A673 (cell line): ENCODE results near the gene SCN1B. TPM values are rescaled to one million over a fixed set of nuclear protein-coding genes. Genes with fewer than 3 reads are reported as not detected.

ENCODE experiments used
- BruUV-seq: library from RNA; stranded (reverse); fragments of 400-500 nt; replicated peaks from 2 replicates; lab custom pipeline; 2021; lab: Mats Ljungman, UMichigan
- CTCF ChIA-PET: fragments of 300-600 bp; sonication (Branson Sonifier 250); formaldehyde crosslinking; loops from one replicate; lab custom pipeline; 2022; ENCODE audit warnings: antibody characterized with exemption; lab: Charles Lee
- POLR2A ChIA-PET: fragments of 300-600 bp; sonication (Branson Sonifier 250); formaldehyde crosslinking; loops from one replicate; lab custom pipeline; 2022; ENCODE audit warnings: antibody characterized with exemption; ENCODE audit not compliant: low non-redundant PET; lab: Charles Lee
- DNase-seq: peaks from one replicate; pipeline ENCODE4 v3.0.0-alpha.2; 2015; ENCODE audit warnings: low spot score
- H3K27ac ChIP-seq: fragments of 200-600 bp; sonication (generic); 2 replicates; pipeline ENCODE4 v1.5.1; 2016; ENCODE audit warnings: mixed run types, low read depth, mild to moderate bottlenecking, mixed read lengths, antibody characterized with exemption, low read length; ENCODE audit not compliant: poor library complexity, severe bottlenecking
- H3K27me3 ChIP-seq: fragments of 200-600 bp; sonication (generic); replicated peaks from 2 replicates; pipeline ENCODE4 v1.6.1; 2017; ENCODE audit warnings: mixed run types, low read depth, mild to moderate bottlenecking, mixed read lengths, antibody characterized with exemption, low read length; ENCODE audit not compliant: insufficient read depth, poor library complexity
- H3K36me3 ChIP-seq: fragments of 200-600 bp; sonication (generic); 2 replicates; pipeline ENCODE4 v1.6.1; 2016; ENCODE audit warnings: mixed run types, mild to moderate bottlenecking, mixed read lengths, antibody characterized with exemption, low read length; ENCODE audit not compliant: insufficient read depth, poor library complexity, severe bottlenecking
- H3K4me1 ChIP-seq: fragments of 200-600 bp; sonication (generic); 2 replicates; pipeline ENCODE4 v1.6.1; 2017; ENCODE audit warnings: mixed run types, mild to moderate bottlenecking, mixed read lengths, antibody characterized with exemption, low read length; ENCODE audit not compliant: insufficient read depth, poor library complexity, severe bottlenecking
- H3K4me3 ChIP-seq: fragments of 200-600 bp; sonication (generic); 2 replicates; pipeline ENCODE4 v1.5.1; 2016; ENCODE audit warnings: low read depth, mixed run types, mild to moderate bottlenecking, mixed read lengths, low read length; ENCODE audit not compliant: poor library complexity, severe bottlenecking
- H3K9me3 ChIP-seq: fragments of 200-600 bp; sonication (generic); 2 replicates; pipeline ENCODE4 v1.6.1; 2016; ENCODE audit warnings: mixed run types, low read depth, mild to moderate bottlenecking, mixed read lengths, antibody characterized with exemption, low read length; ENCODE audit not compliant: poor library complexity, severe bottlenecking
- CTCF ChIP-seq: fragments of 300-800, 200-600 bp; sonication (generic); conservative IDR thresholded peaks from 2 replicates; pipeline ENCODE4 v1.5.1; 2017; ENCODE audit warnings: low read depth, mild to moderate bottlenecking, antibody characterized with exemption, low read length, moderate library complexity, mixed read lengths
- EZH2 ChIP-seq: fragments of 200-600 bp; sonication (generic); IDR thresholded peaks from 2 replicates; pipeline ENCODE4 v1.6.1; 2017; ENCODE audit warnings: borderline replicate concordance, low read depth, mild to moderate bottlenecking, mixed read lengths, antibody characterized with exemption, low read length; ENCODE audit not compliant: poor library complexity, severe bottlenecking
- intact Hi-C: fragments of 100-400 bp; cut with micrococcal nuclease; formaldehyde crosslinking; loops from one replicate; pipeline ENCODE4 v1.10.0; 2022; ENCODE audit not compliant: unreplicated experiment
- total RNA-seq: library from RNA; stranded (reverse); gene quantifications from 2 replicates; pipeline ENCODE4 v1.2.3, GENCODE V29; 2021

The SCN1B gene
- total RNA-seq, 1 experiment from 2014 or later: 2.3 TPM

DNA sequence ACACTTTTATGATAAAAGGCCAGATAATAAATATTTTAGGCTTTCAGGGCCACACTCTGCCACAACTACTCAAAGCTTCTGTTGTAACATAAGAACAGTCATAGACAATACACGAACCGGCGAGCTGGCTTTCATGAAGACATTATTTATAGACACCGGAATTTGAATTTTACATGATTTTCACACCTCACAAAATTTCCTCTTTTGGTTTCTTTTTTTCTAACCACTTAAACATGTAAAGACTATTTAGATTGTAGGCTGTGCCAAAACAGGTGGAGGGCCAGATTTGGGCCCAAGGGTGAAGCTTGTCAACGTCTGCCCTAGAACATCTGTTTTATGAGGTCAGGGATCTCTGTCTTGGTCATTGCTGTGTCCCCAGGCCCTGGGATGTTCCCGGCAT lies 55.7 kb downstream of the SCN1B start:
- H3K4me3 ChIP-seq: no peak overlapping the region
- H3K27me3 ChIP-seq: no peaks in the 10 kb centered on the region
- DNase-seq: no peak
- BruUV-seq: no TSS peak
- H3K9me3 ChIP-seq: no peaks in the 10 kb centered on the region
- no peak for TF ChIP-seq CTCF
- TF ChIP-seq EZH2: no peak
- H3K4me1 ChIP-seq: peaks cover 5% of the 10 kb centered on the region
- ChIA-PET CTCF (interaction anchor here (0.9 kb wide), 1 partner anchor 19 kb away, joined by 3 read pairs; no protein-coding TSS in a partner anchor), POLR2A (no interaction called here)
- H3K36me3 ChIP-seq: no peaks in the 10 kb centered on the region
- intact Hi-C loops: no loop called here
- H3K27ac ChIP-seq: no peak overlapping the region

GRCh38 chr19:35086455-35086854 lies 56.2 kb downstream of the SCN1B start:
- Histone ChIP-seq H3K27me3 (no peaks in the 10 kb centered on the region), H3K9me3 (no peaks in the 10 kb centered on the region), H3K27ac (no peak overlapping the region), H3K36me3 (no peaks in the 10 kb centered on the region), H3K4me3 (no peak overlapping the region), H3K4me1 (peaks cover 5% of the 10 kb centered on the region)
- intact Hi-C loops: no loop called here
- POLR2A ChIA-PET: no interaction called here
- no TSS peak for BruUV-seq
- DNase-seq: no peak
- TF ChIP-seq EZH2 (no peak), CTCF (no peak)
- CTCF ChIA-PET: no interaction called here

DNA sequence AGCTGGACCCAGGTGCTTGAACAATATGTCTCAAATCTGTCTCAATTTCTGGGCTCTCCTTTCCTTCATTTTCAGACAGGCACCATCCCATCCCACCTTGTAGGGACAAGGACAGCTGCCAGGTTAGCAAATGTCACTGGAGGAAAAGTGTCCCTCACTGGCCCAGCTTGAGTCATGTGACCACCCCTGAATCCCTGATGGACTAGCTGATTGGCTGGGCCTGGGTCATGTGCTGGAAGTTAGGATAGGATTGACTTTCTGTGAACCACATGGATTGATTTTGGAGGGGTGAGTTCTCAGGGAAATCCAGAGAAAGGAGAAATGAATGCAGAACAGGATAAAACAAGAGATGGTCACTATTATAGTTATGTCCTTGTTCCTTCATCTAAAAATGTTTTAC lies 57.1 kb downstream of the SCN1B start:
- H3K4me3 ChIP-seq: no peak overlapping the region
- H3K36me3 ChIP-seq: no peaks in the 10 kb centered on the region
- peaks cover 5% of the 10 kb centered on the region for H3K4me1 ChIP-seq
- no peaks in the 10 kb centered on the region for H3K27me3 ChIP-seq
- H3K27ac ChIP-seq: no peak overlapping the region
- no peaks in the 10 kb centered on the region for H3K9me3 ChIP-seq
- no TSS peak for BruUV-seq
- DNase-seq: no peak
- ChIA-PET CTCF (interaction anchor here (0.7 kb wide), 1 partner anchor 43 kb away, joined by 3 read pairs; no protein-coding TSS in a partner anchor), POLR2A (no interaction called here)
- TF ChIP-seq CTCF (no peak), EZH2 (no peak)
- intact Hi-C loops: no loop called here
